GM12878 (cell line): ENCODE data around the gene FAM53B. TPM values are rescaled to one million over a fixed set of nuclear protein-coding genes. Genes with fewer than 3 reads are reported as not detected.

ENCODE experiments used
- ATF2 ChIP-seq: IDR thresholded peaks from 2 replicates; pipeline ENCODE4 v1.6.1; 2012; ENCODE audit warnings: low read length, inconsistent platforms
- CREB1 ChIP-seq: IDR thresholded peaks from 2 replicates; pipeline ENCODE4 v1.6.1; 2012; ENCODE audit warnings: low read depth, mild to moderate bottlenecking, inconsistent platforms
- GABPA ChIP-seq: IDR thresholded peaks from 2 replicates; pipeline ENCODE4 v1.6.1; 2014; ENCODE audit warnings: antibody characterized with exemption, low read depth, mild to moderate bottlenecking, inconsistent platforms
- HCFC1 ChIP-seq: fragments of 150-350 bp; IDR thresholded peaks from 2 replicates; pipeline ENCODE4 v1.6.1; 2014; ENCODE audit warnings: low read length
- IKZF2 ChIP-seq, 2 experiments: fragments of 450-650 bp; IDR thresholded peaks; 2 replicates each; pipeline ENCODE4 v1.6.1; 2017; ENCODE audit warnings: mild to moderate bottlenecking in 2 of 2, moderate library complexity in 2 of 2
- KDM1A ChIP-seq: fragments of 200-600 bp; sonication (generic); IDR thresholded peaks from 2 replicates; pipeline ENCODE4 v1.6.1; 2016; ENCODE audit warnings: borderline replicate concordance
- MTA2 ChIP-seq: fragments of 450-650 bp; IDR thresholded peaks from 2 replicates; pipeline ENCODE4 v1.6.1; 2016; ENCODE audit warnings: low read depth, mild to moderate bottlenecking, moderate library complexity
- NFIC ChIP-seq: IDR thresholded peaks from 2 replicates; pipeline ENCODE4 v1.6.1; 2012; ENCODE audit warnings: low read depth, mild to moderate bottlenecking, inconsistent platforms, low read length, moderate library complexity
- NKRF ChIP-seq: fragments of 450-650 bp; conservative IDR thresholded peaks from 2 replicates; pipeline ENCODE4 v1.6.1; 2017; ENCODE audit warnings: mild to moderate bottlenecking, moderate library complexity
- NR2C1 ChIP-seq: fragments of 450-650 bp; IDR thresholded peaks from 2 replicates; pipeline ENCODE4 v1.6.1; 2017; ENCODE audit warnings: antibody characterized with exemption, mild to moderate bottlenecking, moderate library complexity
- SKIL ChIP-seq: fragments of 450-650 bp; IDR thresholded peaks from 2 replicates; pipeline ENCODE4 v1.6.1; 2017; ENCODE audit warnings: mild to moderate bottlenecking, low read depth, inconsistent platforms; ENCODE audit not compliant: poor library complexity, severe bottlenecking
- ZNF24 ChIP-seq: fragments of 450-650 bp; IDR thresholded peaks from 2 replicates; pipeline ENCODE4 v1.6.1; 2017; ENCODE audit warnings: antibody characterized with exemption, mild to moderate bottlenecking
- polyA plus RNA-seq, 11 experiments: library from polyadenylated mRNA; depleted of rRNA in 4 of 11; unstranded in 6 of 11; stranded (reverse) in 5 of 11; fragments of >200 nt; fragmentation: Nextera tagmentation in 4 of 11; fragmentation: Illumina TruSeq in 1 of 11; extraction: Ambion mirVana in 4 of 11; extraction: Trizol in 1 of 11; gene quantifications; 1 replicate in 1 of 11; 2 replicates in 10 of 11; pipeline versions ENCODE4 v1.2.1 to v1.2.3, GENCODE V29; 2011 to 2016; ENCODE audit warnings: inconsistent platforms in 2 of 11, missing spikeins in 2 of 11, low read depth in 1 of 11
- total RNA-seq, 4 experiments: library from RNA; depleted of rRNA in 3 of 4; stranded (reverse); fragments of >200 nt in 3 of 4; fragmentation: Illumina TruSeq in 1 of 4; extraction: Trizol in 1 of 4; gene quantifications; 2 replicates each; pipeline versions ENCODE4 v1.2.1 to v1.2.3, GENCODE V29; 2013 to 2021

FAM53B gene
- total and polyA plus RNA-seq, 10 of the 15 experiments (the other 5 are each of a cell fraction or from before 2014, with no cell fraction given), result 0.05 to 26.3 (median 8.1) TPM

- TF ChIP-seq SKIL (peak; percentile 23), NFIC (peak; percentile 10; the same call in 1 of the 2 replicates), ATF2 (no peak), NKRF (no peak), KDM1A (no peak), NR2C1 (no peak), MTA2 (peak; percentile 51; the same call in 1 of the 2 replicates), HCFC1 (no peak), IKZF2 (IDR thresholded peaks at IDR 0.05) (peak; percentile 53 to 54; a peak in 2 of 4 replicates), GABPA (0 out of 2 replicates have a peak, but pooled peaks have one; percentile 13), CREB1 (peak; percentile 73), ZNF24 (no peak)
These were observed 57.3 kb downstream of the FAM53B start (continued) for GRCh38 chr10:124686707-124687376.
